GM21576 (cell line): ENCODE data around the gene CYP4X1.
"Not testable (repeated sequence)": the region's sequence is repeated elsewhere in the genome, so short reads cannot be mapped to it uniquely, and the experiment has no call there.

Experiments
- ATAC-seq: cut with Tn5 transposase; IDR thresholded peaks from one replicate; pipeline ENCODE4 v1.9.1; 2021; ENCODE audit warnings: mild to moderate bottlenecking, moderate library complexity; ENCODE audit not compliant: unreplicated experiment

The CYP4X1 gene

GRCh38 chr1:47023268-47024140 is at the start of gene CYP4X1:
CYP4X1 (plus strand) TSS chr1:47023669; CDS start chr1:47023818, 149 bp downstream.
- no peak for ATAC-seq

- no peak for ATAC-seq
Observed at GRCh38 chr1:46983166-46983829, 40.2 kb upstream of the CYP4X1 start.

- no peak for ATAC-seq
Observed at GRCh38 chr1:46983830-46984586, 39.5 kb upstream of the CYP4X1 start.

- ATAC-seq: not testable (repeated sequence)
Observed at GRCh38 chr1:46990541-46990940, 32.9 kb upstream of the CYP4X1 start.

- no peak for ATAC-seq
Observed at GRCh38 chr1:46991083-46991923, 32.2 kb upstream of the CYP4X1 start.

- ATAC-seq: no peak
Observed at GRCh38 chr1:46996659-46997281, 26.7 kb upstream of the CYP4X1 start.

GRCh38 chr1:47002211-47002610 is 21.3 kb upstream of the CYP4X1 start:
- no peak for ATAC-seq

GRCh38 chr1:47003896-47004403 is 19.5 kb upstream of the CYP4X1 start:
- no peak for ATAC-seq

GRCh38 chr1:47006437-47006836 is 17.0 kb upstream of the CYP4X1 start:
- ATAC-seq: not testable (repeated sequence)

- ATAC-seq: no peak
Observed at GRCh38 chr1:47013293-47013692, 10.2 kb upstream of the CYP4X1 start.

- ATAC-seq: no peak
Observed at GRCh38 chr1:47021070-47021469, 2.4 kb upstream of the CYP4X1 start.

GRCh38 chr1:47024141-47024801 is 802 bp downstream of the CYP4X1 start:
- ATAC-seq: no peak

- no peak for ATAC-seq
Observed at GRCh38 chr1:47030170-47030805, 6.8 kb downstream of the CYP4X1 start.

- no peak for ATAC-seq
Observed at GRCh38 chr1:47031059-47031458, 7.6 kb downstream of the CYP4X1 start.

GRCh38 chr1:47031585-47031984 is 8.1 kb downstream of the CYP4X1 start:
- no peak for ATAC-seq

GRCh38 chr1:47036764-47037163 is 13.3 kb downstream of the CYP4X1 start:
- no peak for ATAC-seq

GRCh38 chr1:47059376-47059775 is 35.9 kb downstream of the CYP4X1 start:
- no peak for ATAC-seq

GRCh38 chr1:47067097-47067594 is 43.7 kb downstream of the CYP4X1 start, which contains the start of gene CYP4Z1:
CYP4Z1 (plus strand) TSS chr1:47067231; CDS start chr1:47067491, 260 bp downstream.
- no peak for ATAC-seq
